Lower leg skin (tissue), 3 donors: ENCODE results near the gene BLID.

Experiments
- POLR2A ChIP-seq, 2 donors: fragments of 450-650 bp; IDR thresholded peaks; one replicate each; pipeline ENCODE4 v1.6.1; 2016 to 2017; ENCODE audit warnings: antibody characterized with exemption in 2 of 2, mild to moderate bottlenecking in 1 of 2, moderate library complexity in 1 of 2
- TF ChIP-seq, protein P1 (sequence below), 3 donors: fragments of 450-650 bp; IDR thresholded peaks; one replicate each; pipeline ENCODE4 v1.5.1; 2016; ENCODE audit warnings: antibody characterized with exemption in 3 of 3, mild to moderate bottlenecking in 3 of 3, moderate library complexity in 2 of 3

GRCh38 chr11:122093731-122094275, 22.2 kb downstream of the BLID start:
- TF ChIP-seq, protein P1, sequence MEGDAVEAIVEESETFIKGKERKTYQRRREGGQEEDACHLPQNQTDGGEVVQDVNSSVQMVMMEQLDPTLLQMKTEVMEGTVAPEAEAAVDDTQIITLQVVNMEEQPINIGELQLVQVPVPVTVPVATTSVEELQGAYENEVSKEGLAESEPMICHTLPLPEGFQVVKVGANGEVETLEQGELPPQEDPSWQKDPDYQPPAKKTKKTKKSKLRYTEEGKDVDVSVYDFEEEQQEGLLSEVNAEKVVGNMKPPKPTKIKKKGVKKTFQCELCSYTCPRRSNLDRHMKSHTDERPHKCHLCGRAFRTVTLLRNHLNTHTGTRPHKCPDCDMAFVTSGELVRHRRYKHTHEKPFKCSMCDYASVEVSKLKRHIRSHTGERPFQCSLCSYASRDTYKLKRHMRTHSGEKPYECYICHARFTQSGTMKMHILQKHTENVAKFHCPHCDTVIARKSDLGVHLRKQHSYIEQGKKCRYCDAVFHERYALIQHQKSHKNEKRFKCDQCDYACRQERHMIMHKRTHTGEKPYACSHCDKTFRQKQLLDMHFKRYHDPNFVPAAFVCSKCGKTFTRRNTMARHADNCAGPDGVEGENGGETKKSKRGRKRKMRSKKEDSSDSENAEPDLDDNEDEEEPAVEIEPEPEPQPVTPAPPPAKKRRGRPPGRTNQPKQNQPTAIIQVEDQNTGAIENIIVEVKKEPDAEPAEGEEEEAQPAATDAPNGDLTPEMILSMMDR (IDR thresholded peaks at IDR 0.05), result no peak
- no peak for TF ChIP-seq POLR2A (IDR thresholded peaks at IDR 0.05)
